Lung microvascular endothelial cell (primary cell): ENCODE measurements around the gene COG5. TPM values are rescaled to one million over a fixed set of nuclear protein-coding genes. Genes with fewer than 3 reads are reported as not detected.
A peak's percentile ranks its signal among the peaks of the same experiment; 100 is the strongest.
"Not testable (repeated sequence)": the region's sequence is repeated elsewhere in the genome, so short reads cannot be mapped to it uniquely, and the experiment has no call there.

Source experiments
- DNase-seq, 2 donors: peaks; one replicate each; pipeline versions ENCODE4 v3.0.0 to v3.0.0-alpha.2; 2010; ENCODE audit warnings: low read depth in 2 of 2
- total RNA-seq: library from RNA; depleted of rRNA; stranded (reverse); fragments of >200 nt; gene quantifications from 2 replicates; pipeline ENCODE4 v1.2.1, GENCODE V29; 2014

COG5 gene
- total RNA-seq, 1 donor from 2014 or later, result 19.6 TPM

GRCh38 chr7:107161415-107161814, 402.3 kb downstream of the COG5 start:
- DNase-seq, result no peak

- peak in 1 of 2 donors; percentile 8 for DNase-seq
These were observed 403.3 kb downstream of the COG5 start for GRCh38 chr7:107160389-107160788.

GRCh38 chr7:107158028-107158427, 405.7 kb downstream of the COG5 start:
- no peak for DNase-seq

GRCh38 chr7:107157091-107157490, 406.6 kb downstream of the COG5 start:
- no peak for DNase-seq

- DNase-seq, result not testable (repeated sequence)
These were observed 408.0 kb downstream of the COG5 start for GRCh38 chr7:107155726-107156125.

- no peak for DNase-seq
These were observed 408.9 kb downstream of the COG5 start for GRCh38 chr7:107154826-107155225.

GRCh38 chr7:107152011-107152410, 411.7 kb downstream of the COG5 start:
- DNase-seq, result peak in 1 of 2 donors; percentile 65

Other genes with a start within 250 kb of the COG5 start
- not detected in 2 replicates for gene GPR22, start 93.9 kb downstream of the COG5 start, total RNA-seq
- 3.2 and 3.5 TPM in 2 replicates for gene DUS4L, start 51 bp upstream of the COG5 start, total RNA-seq
- gene BCAP29, start 16.3 kb upstream of the COG5 start, total RNA-seq, result 55.8 and 69.6 TPM in 2 replicates
- gene SLC26A4, start 96.9 kb upstream of the COG5 start, total RNA-seq, result 6.5 and 9.8 TPM in 2 replicates
- gene CBLL1, start 180.2 kb upstream of the COG5 start, total RNA-seq, result 11.7 and 12.6 TPM in 2 replicates
- gene SLC26A3, start 239.3 kb upstream of the COG5 start, total RNA-seq, result not detected in 2 replicates